HG03378 (cell line): Measurements from ENCODE around the gene NUDT4.

Experiments used
- ATAC-seq: cut with Tn5 transposase; IDR thresholded peaks from one replicate; pipeline ENCODE4 v1.9.1; 2021; ENCODE audit warnings: mild to moderate bottlenecking, moderate library complexity; ENCODE audit not compliant: unreplicated experiment

The NUDT4 gene

DNA sequence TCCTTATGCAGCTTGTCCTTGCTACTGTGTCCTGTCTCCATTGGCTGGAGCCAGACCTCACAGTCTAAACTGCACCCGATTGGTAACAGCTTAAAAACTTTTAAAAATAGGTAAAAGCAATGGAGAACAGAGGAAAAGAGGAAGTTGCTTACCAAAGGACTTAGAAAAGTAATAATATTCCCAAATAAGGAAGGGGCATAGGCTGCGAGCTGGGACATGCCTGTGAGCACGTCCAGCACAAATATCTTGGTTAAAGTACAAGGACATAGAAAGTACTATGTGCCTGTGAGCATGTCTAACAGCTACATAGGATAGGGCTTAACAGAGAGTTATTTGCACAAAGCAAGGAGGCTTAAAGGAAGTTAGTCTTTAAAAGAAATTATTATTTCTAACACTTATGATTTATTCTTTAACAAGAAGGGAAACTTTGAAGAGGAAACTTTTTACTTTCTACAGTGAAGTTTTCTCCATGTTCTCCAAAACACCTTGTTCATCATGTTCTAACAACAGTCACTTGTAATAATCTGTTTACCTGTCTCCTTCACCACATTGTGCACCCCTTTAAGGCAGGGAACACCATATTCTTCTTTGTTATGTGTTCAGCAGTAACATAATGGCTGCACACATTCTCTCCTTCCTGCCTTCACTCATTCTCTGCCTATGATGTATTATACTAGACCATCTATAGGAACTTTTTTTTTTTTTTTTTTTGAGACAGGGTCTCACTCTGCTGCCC is 73.9 kb downstream of the NUDT4 start:
- no peak for ATAC-seq

DNA sequence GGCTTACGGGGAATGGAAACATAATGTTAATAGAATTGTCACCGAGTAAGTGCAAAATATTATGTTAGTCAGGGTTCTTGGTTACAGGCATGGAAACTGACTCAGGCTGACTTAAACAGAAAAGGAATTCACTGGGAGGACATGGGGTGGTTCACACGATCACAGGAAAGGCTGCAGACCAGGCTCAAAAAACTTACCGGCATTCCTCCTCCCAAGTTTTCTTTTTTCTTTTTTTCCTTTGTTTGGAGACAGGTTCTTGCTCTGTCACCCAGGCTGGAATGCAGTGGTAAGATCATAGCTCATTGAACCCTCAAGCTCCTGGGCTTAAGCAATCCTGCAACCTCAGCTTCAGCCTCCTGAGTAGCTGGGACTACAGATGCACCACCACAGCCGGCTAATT is 75.9 kb downstream of the NUDT4 start:
- ATAC-seq = no peak

DNA sequence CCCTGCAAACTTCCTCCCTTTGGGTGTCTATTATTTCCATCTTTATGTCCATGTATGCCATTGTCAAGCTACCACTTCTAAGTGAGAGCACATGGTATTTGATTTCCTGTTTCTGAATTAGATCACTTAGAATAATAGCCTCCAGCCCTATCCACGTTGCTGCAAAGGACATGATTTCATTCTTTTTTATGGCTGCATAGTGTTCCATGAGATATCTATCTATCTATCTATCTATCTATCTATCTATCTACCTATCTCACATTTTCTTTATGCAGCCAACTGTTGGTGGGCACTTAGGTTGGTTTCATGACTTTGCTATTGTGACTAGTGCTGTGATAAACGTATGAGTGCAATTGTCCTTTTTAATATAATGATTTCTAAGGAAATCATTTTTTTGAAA is 78.4 kb downstream of the NUDT4 start:
- ATAC-seq = no peak
